Thoracic aorta (tissue), 2 donors: ENCODE data around the gene DPH1. TPM values are rescaled to one million over a fixed set of nuclear protein-coding genes. Genes with fewer than 3 reads are reported as not detected.

ENCODE experiments used
- ATAC-seq: fragments of 150-250 bp; one replicate; pipeline ENCODE4 v1.8.0; 2017; ENCODE audit warnings: low read depth; ENCODE audit not compliant: insufficient number of reproducible peaks, low FRiP score
- DNase-seq: peaks from one replicate; pipeline ENCODE4 v3.0.0-alpha.2; 2020; ENCODE audit warnings: low spot score
- H3K27ac ChIP-seq, 2 donors: fragments of 200-600 bp; sonication (generic); 1 replicate in 1 of 2; 2 replicates in 1 of 2; pipeline ENCODE4 v1.5.1; 2016; ENCODE audit warnings: mild to moderate bottlenecking in 2 of 2, moderate library complexity in 2 of 2
- H3K27me3 ChIP-seq: fragments of 200-600 bp; sonication (generic); replicated peaks from 2 replicates; pipeline ENCODE4 v1.6.0; 2016; ENCODE audit warnings: mild to moderate bottlenecking; ENCODE audit not compliant: insufficient read depth
- H3K36me3 ChIP-seq: fragments of 200-600 bp; sonication (generic); one replicate; pipeline ENCODE4 v1.5.1; 2016
- H3K4me1 ChIP-seq, 2 donors: fragments of 200-600 bp; sonication (generic); 1 replicate in 1 of 2; 2 replicates in 1 of 2; pipeline versions ENCODE4 v1.5.1 to v1.6.0; 2016; ENCODE audit warnings: low read depth in 2 of 2, mild to moderate bottlenecking in 1 of 2; ENCODE audit not compliant: control insufficient read depth in 1 of 2
- H3K4me3 ChIP-seq: fragments of 200-600 bp; sonication (generic); 2 replicates; pipeline ENCODE4 v1.5.1; 2016; ENCODE audit warnings: mild to moderate bottlenecking
- H3K9me3 ChIP-seq: fragments of 200-600 bp; sonication (generic); 2 replicates; pipeline ENCODE4 v1.5.1; 2016
- CTCF ChIP-seq: fragments of 200-600 bp; sonication (generic); IDR thresholded peaks from one replicate; pipeline ENCODE4 v1.5.1; 2019; ENCODE audit warnings: antibody characterized with exemption
- total RNA-seq, 2 donors: library from RNA; depleted of rRNA; stranded (reverse); fragments of >200 nt; gene quantifications; one replicate each; pipeline versions ENCODE4 v1.1.0 to v1.2.3, GENCODE V29; 2016

Gene DPH1
- total RNA-seq, 2 donors from 2014 or later, result 46.0 to 61.1 TPM

GRCh38 chr17:2030779-2031163 is 818 bp downstream of the DPH1 start:
- Histone ChIP-seq H3K36me3 (peaks cover 5% of the 10 kb centered on the region), H3K27ac (no peak overlapping the region), H3K4me1 (peaks cover 4 to 39% of the 10 kb centered on the region in 2 donors), H3K9me3 (no peaks in the 10 kb centered on the region), H3K27me3 (no peaks in the 10 kb centered on the region), H3K4me3 (peak overlapping the region; percentile 88)
- ATAC-seq (no peak), DNase-seq (no peak)
- TF ChIP-seq CTCF, result peak; percentile 43

GRCh38 chr17:2033153-2033552 is 3.2 kb downstream of the DPH1 start:
- ATAC-seq (no peak), DNase-seq (no peak)
- Histone ChIP-seq H3K36me3 (peaks cover 19% of the 10 kb centered on the region), H3K4me1 (peaks cover 4 to 22% of the 10 kb centered on the region in 2 donors), H3K9me3 (no peaks in the 10 kb centered on the region), H3K27ac (no peak overlapping the region), H3K4me3 (no peak overlapping the region), H3K27me3 (no peaks in the 10 kb centered on the region)
- TF ChIP-seq CTCF, result no peak

- Histone ChIP-seq H3K27ac (no peak overlapping the region), H3K4me1 (peaks cover 4 to 19% of the 10 kb centered on the region in 2 donors), H3K4me3 (no peak overlapping the region), H3K9me3 (no peaks in the 10 kb centered on the region), H3K27me3 (no peaks in the 10 kb centered on the region), H3K36me3 (peaks cover 19% of the 10 kb centered on the region)
- no peak for TF ChIP-seq CTCF
- ATAC-seq, result no peak
- no peak for DNase-seq
Observed at GRCh38 chr17:2034157-2034556, 4.2 kb downstream of the DPH1 start.

- no peak overlapping the region for H3K4me3 ChIP-seq
- no peak overlapping the region for H3K27ac ChIP-seq
Observed at GRCh38 chr17:2034806-2035540, 5.0 kb downstream of the DPH1 start.

More at GRCh38 chr17:2034806-2035540, 5.0 kb downstream of the DPH1 start:
- H3K4me1 ChIP-seq, result peaks cover 4 to 14% of the 10 kb centered on the region in 2 donors
- no peaks in the 10 kb centered on the region for H3K27me3 ChIP-seq
- H3K9me3 ChIP-seq, result no peaks in the 10 kb centered on the region
- peaks cover 19% of the 10 kb centered on the region for H3K36me3 ChIP-seq
- DNase-seq (no peak), ATAC-seq (no peak)
- no peak for TF ChIP-seq CTCF
